CD4-positive, alpha-beta T cell treated with Interleukin-17A for 4 hours (primary cell): ENCODE data around the gene FRMD6.
A peak's percentile ranks its signal among the peaks of the same experiment; 100 is the strongest.
"Not testable (repeated sequence)": the region's sequence is repeated elsewhere in the genome, so short reads cannot be mapped to it uniquely, and the experiment has no call there.

ENCODE experiments used
- DNase-seq: peaks from one replicate; pipeline ENCODE4 v3.0.0-alpha.2; 2020; ENCODE audit warnings: mixed read lengths

FRMD6 gene

DNA sequence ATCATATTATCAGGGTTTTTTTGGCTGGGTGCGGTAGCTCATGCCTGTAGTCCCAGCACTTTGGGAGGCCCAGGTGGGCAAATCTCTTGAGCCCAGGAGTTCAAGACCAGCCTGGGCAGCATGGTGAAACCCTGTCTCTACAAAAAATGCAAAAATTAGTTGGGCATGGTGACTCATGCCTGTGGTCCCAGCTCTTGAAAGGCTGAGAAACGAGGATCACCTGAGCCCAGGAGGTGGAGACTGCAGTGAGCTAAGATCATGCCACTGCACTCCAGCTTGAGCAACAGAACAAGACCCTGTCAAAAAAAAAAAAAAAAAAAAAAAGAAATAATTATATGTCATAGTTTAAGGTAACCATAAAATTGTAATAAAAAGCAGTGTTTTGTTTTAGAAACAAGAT, 18.4 kb upstream of the FRMD6 start:
- not testable (repeated sequence) for DNase-seq

- DNase-seq, result no peak
Observed at GRCh38 chr14:51636109-51636508, 15.6 kb upstream of the FRMD6 start.

DNA sequence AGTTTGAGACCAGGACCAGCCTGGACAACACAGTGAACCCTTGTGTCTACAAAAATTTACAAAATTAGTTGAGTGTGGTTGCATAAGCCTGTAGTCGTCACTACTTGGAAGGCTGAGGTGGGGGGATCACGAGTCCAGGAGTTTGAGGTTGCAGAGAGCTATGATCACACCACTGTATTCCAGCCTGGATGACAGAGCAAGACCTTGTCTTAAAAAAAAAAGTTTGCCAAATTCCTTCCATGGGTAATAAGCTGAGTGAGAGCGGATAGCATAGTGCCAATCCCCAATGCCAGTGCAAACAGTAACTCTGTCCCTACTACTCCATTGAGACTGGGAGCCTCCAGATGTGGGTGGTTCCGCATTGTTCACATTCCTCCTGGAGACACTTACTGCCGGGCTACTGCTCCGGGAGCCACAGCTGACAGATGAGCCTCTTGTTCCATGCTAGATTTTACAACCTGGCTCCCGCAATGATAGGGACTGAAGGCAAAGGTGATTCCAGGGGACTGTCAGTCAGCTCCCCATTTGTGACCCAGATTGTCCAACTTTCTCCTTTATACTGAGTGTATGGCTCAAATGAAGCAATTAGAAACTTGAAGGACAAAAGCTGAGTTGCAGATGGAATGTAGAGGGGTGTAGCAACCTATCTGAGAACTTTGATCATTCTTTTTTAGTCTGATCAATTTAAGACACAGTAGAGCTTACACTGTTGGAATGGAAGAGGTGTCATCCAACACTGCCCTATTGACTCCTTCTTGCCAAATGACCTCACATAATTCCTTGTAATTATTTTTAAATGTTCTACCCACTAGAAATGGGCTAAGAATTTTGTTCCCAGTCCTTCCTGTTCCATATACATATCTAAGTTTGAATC, 13.4 kb upstream of the FRMD6 start:
- DNase-seq, result no peak

- DNase-seq, result no peak
Observed at GRCh38 chr14:51639668-51640316, 11.9 kb upstream of the FRMD6 start.

- no peak for DNase-seq
Observed at GRCh38 chr14:51643140-51643539, 8.6 kb upstream of the FRMD6 start.

DNA sequence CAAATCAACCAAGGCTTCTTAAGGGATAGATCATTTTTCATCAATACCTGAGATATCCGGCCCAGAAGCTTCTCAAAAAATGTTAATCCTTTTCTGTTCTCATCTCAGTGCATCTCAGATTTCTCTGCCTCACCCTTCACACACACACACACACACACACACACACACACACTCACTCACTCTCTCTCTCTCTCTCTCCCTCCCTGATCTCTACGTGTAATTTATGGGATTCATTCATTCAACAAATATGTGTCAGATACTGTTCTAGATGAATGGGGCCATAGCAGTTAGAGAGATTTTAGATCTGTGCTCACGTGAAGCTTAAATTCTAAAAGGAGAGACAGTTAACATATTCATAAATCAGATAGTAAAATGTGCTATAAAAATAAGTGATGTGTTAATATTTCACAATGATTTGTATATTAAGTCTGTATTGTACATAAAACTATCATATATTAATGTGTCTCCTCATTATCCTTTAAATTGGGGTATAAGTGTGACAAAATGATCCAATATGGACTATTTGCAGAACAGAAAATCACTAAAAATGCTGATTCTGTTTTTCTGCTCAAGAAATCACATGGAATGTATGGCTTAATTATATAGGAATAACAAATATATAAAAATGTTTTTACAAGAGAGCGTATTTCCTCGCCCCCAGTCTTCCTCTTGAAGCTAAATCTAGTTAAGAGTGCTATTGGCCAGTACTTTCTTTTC, 7.3 kb upstream of the FRMD6 start:
- no peak for DNase-seq

DNA sequence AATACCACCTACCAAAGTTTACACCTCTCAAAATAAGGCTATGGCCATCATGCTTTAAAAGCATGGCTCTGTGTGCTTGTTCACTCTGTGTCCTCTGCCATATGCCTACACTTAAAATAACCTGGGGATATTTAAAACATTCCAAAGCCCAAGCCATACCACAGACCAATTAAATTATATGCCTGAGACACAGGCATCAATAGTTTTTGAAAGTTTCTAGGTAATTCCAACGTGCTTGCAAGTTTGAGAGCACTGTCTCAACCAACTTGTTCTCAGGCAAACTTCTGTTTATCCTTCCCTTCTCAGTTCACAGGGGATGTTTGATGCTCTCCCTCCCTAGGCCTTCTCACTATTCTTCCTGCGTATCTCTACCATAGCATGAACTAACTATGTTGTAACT, 3.4 kb upstream of the FRMD6 start:
- DNase-seq, result no peak

DNA sequence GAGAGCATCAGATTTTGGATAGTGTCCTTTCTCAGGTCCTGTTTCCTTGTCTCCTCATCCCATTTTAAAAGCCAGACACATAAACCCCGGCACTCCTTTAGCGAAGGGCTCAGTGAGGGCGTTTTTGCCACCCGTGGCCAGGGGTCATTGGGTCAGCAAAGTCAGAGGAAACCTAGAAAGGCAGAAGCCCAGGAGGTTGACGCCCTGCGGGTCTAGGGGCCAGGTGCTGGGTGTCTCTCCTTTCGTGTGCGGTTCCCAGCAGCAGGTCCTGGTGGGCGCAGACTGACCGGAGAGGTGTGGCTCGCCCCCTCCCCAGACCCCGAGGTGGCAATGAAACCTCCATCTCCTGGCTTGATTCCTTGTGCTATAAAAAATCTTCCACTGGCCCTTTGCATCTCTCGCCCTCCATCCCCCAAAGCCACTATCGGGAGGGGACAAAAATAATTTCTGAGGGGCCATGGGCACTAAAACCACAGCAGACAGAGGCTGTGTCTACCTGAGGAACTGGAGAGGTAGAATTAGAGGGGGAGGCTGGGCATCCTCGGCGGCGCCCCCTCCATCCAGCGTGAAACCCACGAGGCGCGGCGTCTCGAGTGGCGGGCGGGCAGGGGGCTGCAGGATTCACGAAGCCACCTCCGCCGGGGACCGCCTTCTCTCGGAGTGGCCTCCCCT, 858 bp upstream of the FRMD6 start:
- DNase-seq, result no peak

DNA sequence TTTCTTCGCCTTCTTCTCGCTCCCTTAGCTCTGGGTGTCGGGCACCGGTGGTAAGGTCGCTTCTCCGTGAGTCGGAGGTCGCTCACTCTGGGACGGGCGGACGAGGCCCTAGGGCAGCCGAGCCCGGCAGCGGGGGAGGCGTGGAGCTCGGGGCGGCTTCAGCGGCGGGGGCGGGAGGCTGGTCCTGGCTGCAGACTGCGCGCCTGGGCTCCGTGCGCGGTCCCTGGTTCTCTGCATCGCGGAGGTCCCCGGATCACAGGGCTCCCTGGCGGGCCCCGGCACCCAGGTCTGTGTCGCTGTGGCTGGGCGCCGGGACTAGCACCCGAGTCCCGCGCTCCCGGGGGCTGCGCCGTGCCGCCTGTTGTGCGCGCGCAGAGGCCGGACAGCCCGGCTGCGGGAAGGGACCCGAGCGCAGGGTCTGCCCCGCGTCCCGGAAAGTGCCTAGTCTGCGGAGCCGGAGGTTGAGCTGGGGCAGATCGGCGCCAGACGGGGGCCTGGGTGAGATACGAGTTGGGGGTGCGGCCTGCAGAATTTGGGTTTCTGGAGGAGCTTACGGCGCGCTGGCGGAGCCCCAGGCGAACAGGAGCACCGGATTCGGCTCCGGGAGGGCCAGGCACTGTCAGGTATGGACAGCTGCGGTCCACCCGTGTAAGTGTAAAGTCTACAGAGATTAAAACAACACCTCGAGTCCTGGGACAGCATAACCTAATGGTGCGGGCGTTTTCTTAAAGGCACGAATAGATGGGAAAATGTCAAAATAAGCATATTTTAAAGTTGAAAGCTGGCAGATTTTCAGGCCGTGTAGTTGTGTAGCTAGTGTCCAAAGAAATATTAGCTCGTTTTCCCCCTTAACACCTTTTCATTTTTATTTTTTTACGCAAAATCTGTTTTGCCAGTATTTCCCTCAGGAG, 713 bp downstream of the FRMD6 start:
- peak; percentile 59 for DNase-seq

- no peak for DNase-seq
Observed at GRCh38 chr14:51653079-51653774, 1.5 kb downstream of the FRMD6 start.

DNA sequence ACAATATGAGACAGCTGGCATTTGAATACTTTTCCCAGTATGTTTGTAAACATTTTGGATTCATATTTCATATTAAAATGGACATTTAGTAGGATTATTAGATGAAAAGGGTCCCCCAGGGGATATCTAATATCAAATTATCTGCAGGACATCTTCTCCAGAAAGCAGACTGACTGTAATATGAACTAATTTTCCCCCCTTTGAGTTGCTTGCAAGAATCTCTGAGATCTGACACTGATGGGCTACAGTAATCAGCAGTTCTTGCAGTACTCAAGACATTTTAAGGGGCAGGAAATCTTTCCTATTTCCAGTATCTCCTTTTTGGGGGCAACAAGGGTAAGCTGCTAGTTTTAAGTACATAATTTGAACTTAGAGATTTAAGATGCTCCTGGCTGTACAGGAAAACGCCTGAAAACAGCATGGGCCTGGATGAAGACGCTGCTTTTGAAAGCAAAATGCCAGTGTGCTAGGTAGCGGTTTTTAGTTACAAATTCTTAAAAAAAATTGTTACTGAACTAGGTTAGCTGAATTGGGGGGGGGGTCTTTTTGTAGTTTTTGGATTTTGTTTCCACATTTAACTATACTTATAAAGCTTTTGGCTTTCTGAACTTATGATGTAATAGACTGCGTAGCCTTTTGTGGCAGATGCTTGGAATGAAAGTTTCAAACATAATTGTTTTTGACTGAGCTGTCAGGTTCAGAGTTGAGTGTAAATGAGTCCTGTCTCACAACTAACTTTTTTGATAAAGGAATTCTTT, 2.2 kb downstream of the FRMD6 start:
- no peak for DNase-seq

DNA sequence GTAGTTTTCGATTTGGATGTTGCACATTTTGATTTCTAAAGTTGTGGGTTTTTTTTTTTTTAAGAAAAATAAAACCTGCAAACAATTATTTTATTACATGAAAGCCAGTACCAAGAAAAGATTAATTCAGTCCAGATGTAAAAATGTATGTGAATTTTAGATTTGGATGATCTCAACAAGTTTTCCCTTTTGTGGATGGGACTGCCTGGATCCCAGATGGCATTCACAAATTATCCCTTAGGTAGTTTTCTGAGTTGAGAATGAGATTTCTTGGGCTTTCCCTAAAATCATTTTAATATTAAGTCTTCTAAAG, 2.8 kb downstream of the FRMD6 start:
- no peak for DNase-seq

GRCh38 chr14:51657762-51658161, 6.1 kb downstream of the FRMD6 start:
- no peak for DNase-seq

GRCh38 chr14:51658441-51659173, 6.9 kb downstream of the FRMD6 start:
- no peak for DNase-seq

DNA sequence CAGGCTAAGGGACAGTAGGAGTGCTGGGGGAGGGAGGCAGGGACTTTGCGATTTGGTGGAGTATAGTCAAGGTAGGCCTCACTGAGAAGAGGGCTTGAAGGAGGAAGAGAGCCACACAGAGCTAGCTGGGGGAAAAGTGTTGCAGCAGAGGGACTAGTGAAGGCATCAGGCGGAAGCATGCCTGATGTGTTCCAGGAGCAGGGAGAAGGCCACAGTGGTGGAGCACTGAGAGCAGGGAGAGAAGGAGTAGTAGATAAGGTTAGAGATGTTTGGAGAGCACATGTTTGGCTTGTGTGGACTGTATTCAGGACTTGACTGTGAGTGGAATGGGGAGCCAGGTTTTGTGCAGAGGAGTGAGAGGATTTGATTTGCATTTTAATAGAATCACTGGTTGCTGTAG, 9.0 kb downstream of the FRMD6 start:
- DNase-seq, result no peak

- no peak for DNase-seq
Observed at GRCh38 chr14:51661504-51661903, 9.8 kb downstream of the FRMD6 start.

- no peak for DNase-seq
Observed at GRCh38 chr14:51663783-51664326, 12.1 kb downstream of the FRMD6 start.

DNA sequence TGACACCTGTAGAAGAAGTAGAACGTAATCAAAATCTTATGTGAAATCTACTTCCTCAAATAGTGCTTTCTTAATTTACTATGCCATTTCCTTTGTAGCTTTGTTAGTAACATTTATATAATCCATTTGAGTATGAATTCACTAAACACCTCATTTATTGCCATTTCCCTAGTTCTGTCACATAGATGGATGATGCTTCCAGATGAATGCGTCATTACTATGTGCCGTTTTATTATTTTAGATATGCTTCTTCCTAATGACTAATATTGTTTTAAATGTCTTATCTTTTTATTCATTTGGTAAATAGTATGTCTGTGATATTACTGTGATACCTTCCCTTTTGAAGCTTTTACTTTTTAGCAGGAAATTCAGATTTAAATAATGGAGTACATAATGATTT, 14.4 kb downstream of the FRMD6 start:
- DNase-seq, result no peak

- no peak for DNase-seq
Observed at GRCh38 chr14:51666826-51667225, 15.1 kb downstream of the FRMD6 start.

DNA sequence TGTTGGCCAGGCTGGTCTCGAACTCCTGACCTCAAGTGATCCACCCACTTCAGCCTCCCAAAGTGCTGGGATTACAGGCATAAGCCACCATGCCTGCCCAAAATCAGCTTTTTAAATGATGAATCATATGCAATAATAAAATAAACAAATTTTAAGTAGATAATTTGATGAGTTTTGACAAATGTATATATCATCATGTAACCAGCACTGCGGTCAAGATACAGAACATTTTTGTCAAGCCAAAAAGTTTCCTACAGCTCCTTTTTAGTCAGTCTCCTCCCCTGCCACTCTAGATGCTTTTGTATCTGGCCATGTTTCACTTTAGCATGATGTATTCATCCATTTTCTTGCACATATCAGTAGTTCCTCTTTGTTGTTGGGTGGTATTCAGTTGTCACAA, 17.2 kb downstream of the FRMD6 start:
- no peak for DNase-seq
